ENCODE measurements around the gene GPRC5C. TPM values are rescaled to one million over a fixed set of nuclear protein-coding genes. Genes with fewer than 3 reads are reported as not detected.
A peak's percentile ranks its signal among the peaks of the same experiment; 100 is the strongest.

The GPRC5C gene
- total RNA-seq, 4 donors from 2014 or later = 62.5 to 263 (median 174) TPM

- TF ChIP-seq EP300 (IDR thresholded peaks at IDR 0.05; ENCODE audit: low read depth) (no peak), POLR2AphosphoS5 (IDR thresholded peaks at IDR 0.05) (no peak), POLR2A (IDR thresholded peaks at IDR 0.05) (no peak)
- TF ChIP-seq, protein P1, sequence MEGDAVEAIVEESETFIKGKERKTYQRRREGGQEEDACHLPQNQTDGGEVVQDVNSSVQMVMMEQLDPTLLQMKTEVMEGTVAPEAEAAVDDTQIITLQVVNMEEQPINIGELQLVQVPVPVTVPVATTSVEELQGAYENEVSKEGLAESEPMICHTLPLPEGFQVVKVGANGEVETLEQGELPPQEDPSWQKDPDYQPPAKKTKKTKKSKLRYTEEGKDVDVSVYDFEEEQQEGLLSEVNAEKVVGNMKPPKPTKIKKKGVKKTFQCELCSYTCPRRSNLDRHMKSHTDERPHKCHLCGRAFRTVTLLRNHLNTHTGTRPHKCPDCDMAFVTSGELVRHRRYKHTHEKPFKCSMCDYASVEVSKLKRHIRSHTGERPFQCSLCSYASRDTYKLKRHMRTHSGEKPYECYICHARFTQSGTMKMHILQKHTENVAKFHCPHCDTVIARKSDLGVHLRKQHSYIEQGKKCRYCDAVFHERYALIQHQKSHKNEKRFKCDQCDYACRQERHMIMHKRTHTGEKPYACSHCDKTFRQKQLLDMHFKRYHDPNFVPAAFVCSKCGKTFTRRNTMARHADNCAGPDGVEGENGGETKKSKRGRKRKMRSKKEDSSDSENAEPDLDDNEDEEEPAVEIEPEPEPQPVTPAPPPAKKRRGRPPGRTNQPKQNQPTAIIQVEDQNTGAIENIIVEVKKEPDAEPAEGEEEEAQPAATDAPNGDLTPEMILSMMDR (IDR thresholded peaks at IDR 0.05) = no peak
- no peaks in the 10 kb centered on the region for H3K9me3 ChIP-seq
- H3K27ac ChIP-seq = peak overlapping the region in 3 of 4 donors; percentile 17 to 50 (median 23)
- DNase-seq = no peak
- WGBS, 2 donors (ENCODE audit: low coverage in 1 of 2) = 66 to 75% methylated on average over 5 of the region's 6 CpGs
- intact Hi-C loops (cut with DNase I; ENCODE audit: low total_unique reads) = no loop called here
- no peaks in the 10 kb centered on the region for H3K27me3 ChIP-seq
- in situ Hi-C loops (cut with MboI; ENCODE audit: low pct_ligation_motif_present in 1 of 4, low pct_unique_long_range_greater_than_20kb in 1 of 4, low sequenced_read_pairs in 3 of 4) = loop anchor here in 1 of 4 donors (10.0 kb wide), 1 partner anchor 247 kb away; the partner anchor contains the start of gene RPL38
- peaks cover 15 to 34% (median 27%) of the 10 kb centered on the region in 4 donors for H3K4me1 ChIP-seq
- no peak overlapping the region for H3K4me3 ChIP-seq
- H3K36me3 ChIP-seq = no peaks in the 10 kb centered on the region
Measured at GRCh38 chr17:74451557-74451956, 19.7 kb downstream of the GPRC5C start.

GRCh38 chr17:74452033-74452840 is 20.3 kb downstream of the GPRC5C start:
- Histone ChIP-seq H3K4me1 (peaks cover 15 to 36% (median 29%) of the 10 kb centered on the region in 4 donors), H3K36me3 (no peaks in the 10 kb centered on the region), H3K9me3 (no peaks in the 10 kb centered on the region), H3K27me3 (no peaks in the 10 kb centered on the region), H3K4me3 (no peak overlapping the region), H3K27ac (peak overlapping the region in 3 of 4 donors; percentile 81 to 83 (median 83))
- DNase-seq = no peak
- in situ Hi-C loops (cut with MboI; ENCODE audit: low pct_ligation_motif_present in 1 of 4, low pct_unique_long_range_greater_than_20kb in 1 of 4, low sequenced_read_pairs in 3 of 4) (loop anchor here in 1 of 4 donors (10.0 kb wide), 1 partner anchor 247 kb away; the partner anchor contains the start of gene RPL38), intact Hi-C loops (cut with DNase I; ENCODE audit: low total_unique reads) (loop anchor here (1.0 kb wide), 1 partner anchor 34 kb away; no protein-coding TSS in a partner anchor)
- TF ChIP-seq POLR2AphosphoS5 (IDR thresholded peaks at IDR 0.05) (no peak), EP300 (IDR thresholded peaks at IDR 0.05; ENCODE audit: low read depth) (no peak), POLR2A (IDR thresholded peaks at IDR 0.05) (no peak)
- TF ChIP-seq, protein P1 (IDR thresholded peaks at IDR 0.05) = no peak
- WGBS, 2 donors (ENCODE audit: low coverage in 1 of 2) = 66% methylated on average over 16 of the region's 16 CpGs; no CpG with 5 or more reads in 1 of the 2 donors

- H3K4me1 ChIP-seq = peaks cover 15 to 43% (median 32%) of the 10 kb centered on the region in 4 donors
- H3K36me3 ChIP-seq = no peaks in the 10 kb centered on the region
- DNase-seq = no peak
- no peaks in the 10 kb centered on the region for H3K27me3 ChIP-seq
- peak overlapping the region; percentile 81 to 83 (median 82) for H3K27ac ChIP-seq
- peak overlapping the region in 3 of 4 donors; percentile 17 to 51 (median 35) for H3K4me3 ChIP-seq
- in situ Hi-C loops (cut with MboI; ENCODE audit: low pct_ligation_motif_present in 1 of 4, low pct_unique_long_range_greater_than_20kb in 1 of 4, low sequenced_read_pairs in 3 of 4) (loop anchor here in 1 of 4 donors (10.0 kb wide), 1 partner anchor 248 kb away; the partner anchor contains the start of gene RPL38), intact Hi-C loops (cut with DNase I; ENCODE audit: low total_unique reads) (loop anchor here (1.0 kb wide), 1 partner anchor 35 kb away; no protein-coding TSS in a partner anchor)
- no peak for TF ChIP-seq EP300 (IDR thresholded peaks at IDR 0.05; ENCODE audit: low read depth)
- TF ChIP-seq, protein P1 (IDR thresholded peaks at IDR 0.05) = no peak
- TF ChIP-seq POLR2A (IDR thresholded peaks at IDR 0.05) = no peak
- no peak for TF ChIP-seq POLR2AphosphoS5 (IDR thresholded peaks at IDR 0.05)
- no peaks in the 10 kb centered on the region for H3K9me3 ChIP-seq
- WGBS, 2 donors (ENCODE audit: low coverage in 1 of 2) = 62 to 65% methylated on average over 6 to 14 of the region's 22 CpGs
Measured at GRCh38 chr17:74452841-74453661, 21.2 kb downstream of the GPRC5C start.

All from transverse colon (tissue), 4 donors.